ENCODE results near the gene RNLS.
A peak's percentile ranks its signal among the peaks of the same experiment; 100 is the strongest.

RNLS gene

GRCh38 chr10:88271761-88272543, 311.2 kb downstream of the RNLS start:
- H3K4me1 Mint-ChIP-seq (ENCODE audit: low read depth): peaks cover 47% of the 10 kb centered on the region
- peak overlapping the region; percentile 64 for H3K4me3 Mint-ChIP-seq

GRCh38 chr10:88270871-88271713, 312.0 kb downstream of the RNLS start:
- Mint-ChIP-seq H3K4me1 (ENCODE audit: low read depth) (peaks cover 54% of the 10 kb centered on the region), H3K9me3 (no peaks in the 10 kb centered on the region), H3K27ac (peak overlapping the region; percentile 90), H3K27me3 (peaks cover 7% of the 10 kb centered on the region), H3K4me3 (peak overlapping the region; percentile 64), H3K36me3 (ENCODE audit: low read depth) (no peaks in the 10 kb centered on the region)

More at GRCh38 chr10:88271761-88272543, 311.2 kb downstream of the RNLS start:
- H3K36me3 Mint-ChIP-seq (ENCODE audit: low read depth): no peaks in the 10 kb centered on the region
- H3K27me3 Mint-ChIP-seq: peaks cover 4% of the 10 kb centered on the region
- peak overlapping the region; percentile 90 for H3K27ac Mint-ChIP-seq
- H3K9me3 Mint-ChIP-seq: no peaks in the 10 kb centered on the region

DNA sequence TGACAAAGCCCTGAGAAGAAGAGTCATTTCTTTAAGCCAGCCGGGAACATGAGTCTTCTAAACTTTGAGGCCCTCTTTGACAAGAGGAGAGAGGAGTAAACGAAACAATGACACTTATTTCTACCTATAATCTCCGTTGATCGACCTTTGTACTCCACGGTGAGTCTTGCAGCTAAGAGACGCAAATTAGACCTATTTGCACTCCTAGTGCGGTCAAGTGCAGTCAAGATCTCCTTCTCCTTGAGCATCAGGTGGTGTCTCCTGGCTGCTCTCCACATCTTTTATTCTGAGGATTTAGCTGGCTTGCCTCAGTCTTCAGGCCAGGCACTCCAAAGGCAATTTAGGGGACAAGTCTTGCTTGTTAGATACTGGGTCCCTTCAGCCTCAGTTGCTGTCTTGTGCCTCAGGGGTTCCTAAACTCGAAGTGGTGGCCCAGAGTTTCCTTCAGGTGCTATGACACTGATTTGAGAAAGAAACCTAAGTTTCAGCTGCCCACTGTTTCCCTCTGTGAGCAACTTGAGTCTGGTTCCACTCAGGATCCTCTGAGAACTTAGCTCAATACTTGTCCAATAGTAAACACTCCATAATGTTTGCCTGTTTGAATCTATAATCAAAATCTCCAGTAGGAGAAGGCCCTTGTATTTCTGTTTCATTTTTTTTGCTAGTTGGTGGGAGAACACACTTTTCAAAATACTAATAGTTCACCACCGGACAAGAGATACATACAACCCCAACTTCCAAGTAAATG, 312.9 kb downstream of the RNLS start:
- Mint-ChIP-seq H3K4me3 (no peak overlapping the region), H3K27ac (peak overlapping the region; percentile 90), H3K9me3 (no peaks in the 10 kb centered on the region), H3K36me3 (ENCODE audit: low read depth) (no peaks in the 10 kb centered on the region), H3K4me1 (ENCODE audit: low read depth) (peaks cover 54% of the 10 kb centered on the region), H3K27me3 (peaks cover 7% of the 10 kb centered on the region)

DNA sequence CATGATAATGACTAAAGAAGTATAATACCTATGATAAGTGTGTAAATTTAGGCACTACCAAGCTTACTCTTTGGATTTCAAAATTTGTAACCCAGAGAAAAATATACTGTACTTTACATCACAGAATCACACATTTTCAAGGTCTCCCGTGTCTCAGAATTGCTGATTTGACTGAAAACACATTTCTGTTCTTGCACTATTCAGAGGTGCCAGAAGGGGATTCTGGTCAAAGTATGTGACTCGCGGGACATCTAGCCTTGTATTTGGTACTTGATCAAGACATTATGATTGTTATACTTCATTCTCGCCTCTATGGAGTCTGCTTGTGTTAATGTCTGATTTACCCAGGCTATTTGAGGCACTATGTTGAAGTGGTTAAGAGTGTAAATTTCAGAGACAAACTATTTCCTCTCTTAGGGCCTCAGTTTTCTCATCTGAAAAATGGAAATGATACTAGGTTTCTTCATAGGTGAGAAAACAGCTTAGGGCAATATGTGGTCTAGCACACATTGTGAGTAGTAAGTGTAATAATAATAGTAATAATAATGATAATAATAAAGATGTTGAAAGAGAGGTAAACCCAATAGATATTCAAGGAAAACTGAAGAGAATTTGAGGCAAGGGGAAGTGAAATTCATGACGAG, 320.4 kb downstream of the RNLS start:
- H3K4me3 Mint-ChIP-seq: no peak overlapping the region
- H3K36me3 Mint-ChIP-seq (ENCODE audit: low read depth): no peaks in the 10 kb centered on the region
- H3K9me3 Mint-ChIP-seq: no peaks in the 10 kb centered on the region
- H3K27me3 Mint-ChIP-seq: peaks cover 4% of the 10 kb centered on the region
- H3K27ac Mint-ChIP-seq: no peak overlapping the region
- H3K4me1 Mint-ChIP-seq (ENCODE audit: low read depth): peaks cover 16% of the 10 kb centered on the region

DNA sequence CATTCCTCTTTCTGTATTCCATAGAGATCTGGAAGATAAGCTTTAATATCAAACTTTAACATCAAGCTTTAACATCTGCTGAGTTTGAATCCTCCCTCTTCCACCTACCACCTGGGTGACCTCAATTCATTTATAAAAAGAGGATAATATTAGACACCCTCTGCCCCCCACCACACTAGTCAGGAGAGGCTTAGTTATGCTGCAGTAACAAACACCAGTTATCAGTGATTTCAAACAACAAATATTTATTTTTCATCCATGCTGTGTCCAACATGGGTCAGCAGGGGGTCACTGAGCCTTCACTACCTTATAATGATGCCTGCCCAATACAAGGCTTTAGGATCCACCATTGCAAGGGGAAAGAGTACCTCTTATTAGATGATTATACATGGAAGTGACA, 322.0 kb downstream of the RNLS start:
- Mint-ChIP-seq H3K27ac (no peak overlapping the region), H3K36me3 (ENCODE audit: low read depth) (no peaks in the 10 kb centered on the region), H3K9me3 (no peaks in the 10 kb centered on the region), H3K4me3 (no peak overlapping the region), H3K4me1 (ENCODE audit: low read depth) (peaks cover 7% of the 10 kb centered on the region), H3K27me3 (no peaks in the 10 kb centered on the region)

GRCh38 chr10:88260329-88261051, 322.6 kb downstream of the RNLS start:
- no peaks in the 10 kb centered on the region for H3K36me3 Mint-ChIP-seq (ENCODE audit: low read depth)
- H3K27ac Mint-ChIP-seq: no peak overlapping the region
- H3K4me1 Mint-ChIP-seq (ENCODE audit: low read depth): peaks cover 7% of the 10 kb centered on the region
- H3K9me3 Mint-ChIP-seq: no peaks in the 10 kb centered on the region
- no peaks in the 10 kb centered on the region for H3K27me3 Mint-ChIP-seq
- H3K4me3 Mint-ChIP-seq: no peak overlapping the region

GRCh38 chr10:88259381-88259780, 323.7 kb downstream of the RNLS start:
- Mint-ChIP-seq H3K36me3 (ENCODE audit: low read depth) (no peaks in the 10 kb centered on the region), H3K27me3 (no peaks in the 10 kb centered on the region), H3K4me3 (no peak overlapping the region), H3K4me1 (ENCODE audit: low read depth) (peaks cover 8% of the 10 kb centered on the region), H3K27ac (no peak overlapping the region), H3K9me3 (no peaks in the 10 kb centered on the region)

- no peak overlapping the region for H3K27ac Mint-ChIP-seq
- H3K9me3 Mint-ChIP-seq: no peaks in the 10 kb centered on the region
- no peak overlapping the region for H3K4me3 Mint-ChIP-seq
- peaks cover 14% of the 10 kb centered on the region for H3K4me1 Mint-ChIP-seq (ENCODE audit: low read depth)
- H3K27me3 Mint-ChIP-seq: no peaks in the 10 kb centered on the region
- no peaks in the 10 kb centered on the region for H3K36me3 Mint-ChIP-seq (ENCODE audit: low read depth)
These were observed 326.2 kb downstream of the RNLS start for GRCh38 chr10:88256886-88257285.

DNA sequence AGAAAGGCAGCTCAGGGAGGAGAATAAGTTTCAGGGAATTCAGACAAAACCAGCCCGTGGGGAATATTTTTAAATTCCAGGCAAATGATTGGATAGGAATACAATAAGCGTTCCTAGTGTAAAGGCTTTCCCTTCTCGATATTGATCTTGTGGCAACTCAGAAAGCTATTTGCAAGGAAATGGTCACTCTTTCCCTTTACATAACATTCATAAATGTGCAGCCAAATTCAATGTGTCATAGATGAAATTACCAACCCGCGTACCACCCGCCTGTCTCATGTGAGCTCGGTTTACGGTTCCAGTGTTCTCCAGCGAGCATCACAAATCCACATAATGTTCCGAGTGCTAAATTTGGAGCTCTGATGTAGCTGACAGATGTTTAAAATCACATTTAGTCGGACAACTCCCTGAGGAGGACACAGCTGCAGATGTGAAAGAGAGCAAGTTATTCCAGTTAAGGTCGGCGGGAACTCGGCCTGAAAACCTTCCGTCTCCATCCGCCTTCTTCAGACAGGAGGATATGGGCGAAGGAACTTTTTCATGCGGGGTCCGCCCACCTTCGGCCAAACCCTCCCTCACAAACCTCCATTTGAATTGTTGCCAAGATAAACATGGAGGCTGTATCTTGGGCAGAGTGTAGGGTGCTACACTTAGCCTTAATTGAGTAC, 327.0 kb downstream of the RNLS start:
- no peaks in the 10 kb centered on the region for H3K27me3 Mint-ChIP-seq
- no peaks in the 10 kb centered on the region for H3K9me3 Mint-ChIP-seq
- H3K36me3 Mint-ChIP-seq (ENCODE audit: low read depth): no peaks in the 10 kb centered on the region
- H3K4me1 Mint-ChIP-seq (ENCODE audit: low read depth): peaks cover 14% of the 10 kb centered on the region
- no peak overlapping the region for H3K4me3 Mint-ChIP-seq
- H3K27ac Mint-ChIP-seq: no peak overlapping the region

GRCh38 chr10:88254091-88254490, 329.0 kb downstream of the RNLS start:
- Mint-ChIP-seq H3K27ac (peak overlapping the region; percentile 12), H3K9me3 (no peaks in the 10 kb centered on the region), H3K4me1 (ENCODE audit: low read depth) (peaks cover 7% of the 10 kb centered on the region), H3K4me3 (no peak overlapping the region), H3K27me3 (no peaks in the 10 kb centered on the region), H3K36me3 (ENCODE audit: low read depth) (no peaks in the 10 kb centered on the region)

GRCh38 chr10:88253622-88254021, 329.5 kb downstream of the RNLS start:
- no peaks in the 10 kb centered on the region for H3K27me3 Mint-ChIP-seq
- H3K4me1 Mint-ChIP-seq (ENCODE audit: low read depth): peaks cover 7% of the 10 kb centered on the region
- no peak overlapping the region for H3K27ac Mint-ChIP-seq
- no peaks in the 10 kb centered on the region for H3K36me3 Mint-ChIP-seq (ENCODE audit: low read depth)
- no peak overlapping the region for H3K4me3 Mint-ChIP-seq
- no peaks in the 10 kb centered on the region for H3K9me3 Mint-ChIP-seq

- peaks cover 7% of the 10 kb centered on the region for H3K4me1 Mint-ChIP-seq (ENCODE audit: low read depth)
These were observed 330.0 kb downstream of the RNLS start for GRCh38 chr10:88253128-88253527.

DNA sequence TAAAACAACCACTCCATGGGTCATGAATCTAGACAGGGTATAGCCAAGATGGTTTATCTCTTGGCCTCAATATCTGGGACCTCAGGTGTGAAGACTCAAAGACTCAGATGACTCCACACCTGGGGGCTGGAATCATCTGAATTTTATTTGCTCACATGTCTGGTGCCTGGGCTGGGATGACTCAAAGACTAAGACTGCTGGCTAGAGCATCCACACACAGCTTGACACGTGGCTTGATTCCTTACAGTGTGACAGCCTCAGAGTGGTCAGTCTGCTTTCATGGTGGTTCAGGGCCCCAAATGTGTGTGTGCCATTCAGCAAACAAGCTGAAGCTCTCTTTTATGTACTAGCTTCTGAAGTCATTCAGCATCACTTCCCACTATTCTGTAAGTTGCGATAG, 333.7 kb downstream of the RNLS start:
- H3K9me3 Mint-ChIP-seq: no peaks in the 10 kb centered on the region
- no peak overlapping the region for H3K27ac Mint-ChIP-seq
- no peak overlapping the region for H3K4me3 Mint-ChIP-seq
- H3K36me3 Mint-ChIP-seq (ENCODE audit: low read depth): no peaks in the 10 kb centered on the region
- no peaks in the 10 kb centered on the region for H3K27me3 Mint-ChIP-seq
- H3K4me1 Mint-ChIP-seq (ENCODE audit: low read depth): peaks cover 15% of the 10 kb centered on the region

More at GRCh38 chr10:88253128-88253527, 330.0 kb downstream of the RNLS start:
- H3K4me3 Mint-ChIP-seq: no peak overlapping the region
- H3K9me3 Mint-ChIP-seq: no peaks in the 10 kb centered on the region
- no peaks in the 10 kb centered on the region for H3K36me3 Mint-ChIP-seq (ENCODE audit: low read depth)
- H3K27me3 Mint-ChIP-seq: no peaks in the 10 kb centered on the region
- H3K27ac Mint-ChIP-seq: no peak overlapping the region
